GM21529 (cell line): Measurements from ENCODE around the gene CELF2.

Source experiments
- ATAC-seq: cut with Tn5 transposase; IDR thresholded peaks from one replicate; pipeline ENCODE4 v1.9.1; 2021; ENCODE audit not compliant: unreplicated experiment

CELF2 gene

GRCh38 chr10:11020548-11020942, 2.9 kb downstream of the CELF2 start:
- ATAC-seq: no peak

- ATAC-seq: no peak
Measured at GRCh38 chr10:11022213-11022612, 4.5 kb downstream of the CELF2 start.

- no peak for ATAC-seq
Measured at GRCh38 chr10:11023009-11023953, 5.6 kb downstream of the CELF2 start.

- ATAC-seq: no peak
Measured at GRCh38 chr10:11024596-11024995, 6.9 kb downstream of the CELF2 start.

- no peak for ATAC-seq
Measured at GRCh38 chr10:11025978-11026377, 8.3 kb downstream of the CELF2 start.

GRCh38 chr10:11026773-11027172, 9.1 kb downstream of the CELF2 start:
- ATAC-seq: no peak

GRCh38 chr10:11034762-11035161, 17.1 kb downstream of the CELF2 start:
- ATAC-seq: no peak

GRCh38 chr10:11035301-11035991, 17.8 kb downstream of the CELF2 start:
- ATAC-seq: no peak

GRCh38 chr10:11036424-11037011, 18.8 kb downstream of the CELF2 start:
- ATAC-seq: no peak

GRCh38 chr10:11037991-11038390, 20.3 kb downstream of the CELF2 start:
- no peak for ATAC-seq

GRCh38 chr10:11042357-11042756, 24.7 kb downstream of the CELF2 start:
- ATAC-seq: no peak

- no peak for ATAC-seq
Measured at GRCh38 chr10:11043039-11043438, 25.4 kb downstream of the CELF2 start.

GRCh38 chr10:11043446-11044127, 25.9 kb downstream of the CELF2 start:
- ATAC-seq: no peak

GRCh38 chr10:11045487-11045886, 27.8 kb downstream of the CELF2 start:
- no peak for ATAC-seq

- no peak for ATAC-seq
Measured at GRCh38 chr10:11045995-11046775, 28.5 kb downstream of the CELF2 start.

- no peak for ATAC-seq
Measured at GRCh38 chr10:11046776-11047160, 29.1 kb downstream of the CELF2 start.

- ATAC-seq: no peak
Measured at GRCh38 chr10:11048707-11049278, 31.1 kb downstream of the CELF2 start.

GRCh38 chr10:11049806-11050205, 32.1 kb downstream of the CELF2 start:
- no peak for ATAC-seq

- ATAC-seq: no peak
Measured at GRCh38 chr10:11050301-11051287, 32.9 kb downstream of the CELF2 start.
